CD14-positive monocyte (primary cell): ENCODE results near the gene ZNF154. TPM values are rescaled to one million over a fixed set of nuclear protein-coding genes. Genes with fewer than 3 reads are reported as not detected.
A peak's percentile ranks its signal among the peaks of the same experiment; 100 is the strongest.
"Not testable (repeated sequence)": the region's sequence is repeated elsewhere in the genome, so short reads cannot be mapped to it uniquely, and the experiment has no call there.

ENCODE experiments used
- DNase-seq, 3 donors: peaks; one replicate each; pipeline ENCODE4 v3.0.0-alpha.2; 2011 to 2022
- H2AFZ ChIP-seq: 2 replicates; pipeline ENCODE4 v1.6.0; 2012; ENCODE audit warnings: mild to moderate bottlenecking, low read depth, low read length, inconsistent platforms; ENCODE audit not compliant: insufficient read depth, poor library complexity, severe bottlenecking
- H3K27ac ChIP-seq, 2 donors: 1 replicate in 1 of 2; 2 replicates in 1 of 2; pipeline ENCODE4 v1.5.1; 2012 to 2013; ENCODE audit warnings: low read length in 2 of 2, control low read depth in 1 of 2, inconsistent platforms in 1 of 2, low read depth in 1 of 2, mild to moderate bottlenecking in 1 of 2
- H3K27me3 ChIP-seq, 2 donors: one replicate each; pipeline versions ENCODE4 v1.6.0 to v1.6.1; 2011 to 2013; ENCODE audit warnings: low read length in 2 of 2; ENCODE audit not compliant: control insufficient read depth in 2 of 2, insufficient read depth in 2 of 2
- H3K36me3 ChIP-seq, 2 donors: replicated peaks in 1 of 2; 1 replicate in 1 of 2; 2 replicates in 1 of 2; pipeline versions ENCODE4 v1.5.1 to v1.6.1; 2012 to 2013; ENCODE audit warnings: low read length in 2 of 2, control low read depth in 1 of 2, inconsistent platforms in 1 of 2, mild to moderate bottlenecking in 1 of 2; ENCODE audit not compliant: insufficient read depth in 2 of 2, control insufficient read depth in 1 of 2
- H3K4me1 ChIP-seq, 2 donors: 1 replicate in 1 of 2; 2 replicates in 1 of 2; pipeline versions ENCODE4 v1.5.1 to v1.6.1; 2012 to 2013; ENCODE audit warnings: low read length in 2 of 2, control low read depth in 1 of 2, inconsistent platforms in 1 of 2, mild to moderate bottlenecking in 1 of 2, moderate library complexity in 1 of 2; ENCODE audit not compliant: insufficient read depth in 2 of 2, control insufficient read depth in 1 of 2
- H3K4me2 ChIP-seq: replicated peaks from 2 replicates; pipeline ENCODE3; 2012; ENCODE audit warnings: low read length, moderate library complexity, mild to moderate bottlenecking; ENCODE audit not compliant: poor library complexity, severe bottlenecking; ENCODE audit errors: extremely low read depth
- H3K4me3 ChIP-seq, 3 experiments: fragments of 200-600 bp in 1 of 3; sonication (generic) in 1 of 3; replicated peaks in 1 of 3; 1 replicate in 2 of 3; 2 replicates in 1 of 3; pipeline ENCODE4 v1.5.1; 2011 to 2013; ENCODE audit warnings: low read length in 3 of 3, mild to moderate bottlenecking in 3 of 3, control low read depth in 2 of 3, low read depth in 2 of 3, inconsistent platforms in 1 of 3, moderate library complexity in 1 of 3
- H3K79me2 ChIP-seq: 2 replicates; pipeline ENCODE4 v1.6.0; 2012; ENCODE audit warnings: mild to moderate bottlenecking, control low read depth, inconsistent platforms, low read length, moderate library complexity; ENCODE audit not compliant: insufficient read depth
- H3K9ac ChIP-seq: 2 replicates; pipeline ENCODE4 v1.6.0; 2017; ENCODE audit warnings: low read length, mild to moderate bottlenecking; ENCODE audit not compliant: insufficient read depth, poor library complexity, severe bottlenecking
- H3K9me3 ChIP-seq, 2 donors: replicated peaks in 1 of 2; 1 replicate in 1 of 2; 2 replicates in 1 of 2; pipeline versions ENCODE4 v1.5.1 to v1.6.1; 2012 to 2013; ENCODE audit warnings: low read length in 2 of 2, control low read depth in 1 of 2; ENCODE audit not compliant: control insufficient read depth in 1 of 2, insufficient read depth in 1 of 2
- H4K20me1 ChIP-seq: 2 replicates; pipeline ENCODE4 v1.6.0; 2012; ENCODE audit warnings: mild to moderate bottlenecking, low read length, control low read depth, moderate library complexity; ENCODE audit not compliant: insufficient read depth
- H3K27ac Mint-ChIP-seq, 7 donors: one replicate each; pipeline ENCODE4 v1.8.0; 2020; ENCODE audit warnings: mild to moderate bottlenecking in 7 of 7, mixed read lengths in 7 of 7, moderate library complexity in 6 of 7, inconsistent platforms in 2 of 7
- H3K27me3 Mint-ChIP-seq, 3 donors: one replicate each; pipeline ENCODE4 v1.8.0; 2021 to 2022; ENCODE audit warnings: low read depth in 3 of 3, mild to moderate bottlenecking in 3 of 3, mixed read lengths in 3 of 3, moderate library complexity in 3 of 3, inconsistent platforms in 1 of 3
- H3K36me3 Mint-ChIP-seq, 2 donors: one replicate each; pipeline ENCODE4 v1.8.0; 2020; ENCODE audit warnings: mixed read lengths in 2 of 2, inconsistent platforms in 1 of 2, mild to moderate bottlenecking in 1 of 2
- H3K4me1 Mint-ChIP-seq: one replicate; pipeline ENCODE4 v1.8.0; 2020; ENCODE audit warnings: mild to moderate bottlenecking, mixed read lengths
- H3K4me3 Mint-ChIP-seq, 2 donors: one replicate each; pipeline ENCODE4 v1.8.0; 2020; ENCODE audit warnings: mild to moderate bottlenecking in 2 of 2, mixed read lengths in 2 of 2, moderate library complexity in 1 of 2
- H3K9me3 Mint-ChIP-seq, 7 donors: one replicate each; pipeline ENCODE4 v1.8.0; 2020 to 2022; ENCODE audit warnings: mixed read lengths in 7 of 7, mild to moderate bottlenecking in 6 of 7, moderate library complexity in 6 of 7, inconsistent platforms in 2 of 7
- WGBS: methylation state at CpG from one replicate; pipeline ENCODE4 v1.1.5; 2013; ENCODE audit warnings: missing lambda C conversion rate; ENCODE audit not compliant: insufficient coverage; 5-methylcytosine and 5-hydroxymethylcytosine counted together
- intact Hi-C, 2 donors: fragments of 100-400 bp; cut with micrococcal nuclease; formaldehyde crosslinking; loops; one replicate each; pipeline versions ENCODE4 v1.15.0 to v1.15.1; 2023
- polyA plus RNA-seq, 3 donors: library from polyadenylated mRNA; depleted of rRNA in 1 of 3; unstranded in 2 of 3; stranded (reverse) in 1 of 3; fragments of 300-500 nt in 2 of 3; fragments of >200 nt in 1 of 3; fragmentation: Illumina TruSeq in 2 of 3; gene quantifications; 1 replicate in 2 of 3; 2 replicates in 1 of 3; pipeline ENCODE4 v1.2.3, GENCODE V29; 2012 to 2021
- TF ChIP-seq, protein P1 (sequence below): fragments of 200-600 bp; IDR thresholded peaks from one replicate; pipeline ENCODE4 v1.8.0; 2022; ENCODE audit warnings: antibody characterized with exemption, mild to moderate bottlenecking

ZNF154 gene
- polyA plus RNA-seq, 3 donors = 0.52 TPM; not detected in 2

DNA sequence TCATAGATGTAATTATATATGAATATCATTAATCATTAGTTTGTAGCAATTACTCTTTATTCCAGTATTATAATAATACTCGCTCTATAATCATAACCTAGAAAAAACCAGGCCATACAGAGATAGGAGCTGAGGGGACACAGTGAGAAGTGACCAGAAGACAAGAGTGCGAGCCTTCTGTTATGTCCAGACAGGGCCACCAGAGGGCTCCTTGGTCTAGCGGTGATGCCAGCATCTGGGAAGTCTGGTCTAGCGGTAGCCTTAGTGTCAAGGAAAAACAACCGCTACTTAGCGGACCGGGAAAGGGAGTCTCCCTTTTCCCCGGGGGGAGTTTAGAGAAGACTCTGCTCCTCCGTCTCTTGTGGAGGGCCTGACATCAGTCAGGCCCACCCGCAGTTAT lies 29.3 kb upstream of the ZNF154 start:
- peak; percentile 9 to 44 (median 31) for DNase-seq
- H3K4me2 ChIP-seq, H3K27ac Mint-ChIP-seq, H3K9me3 ChIP-seq, H3K27me3 Mint-ChIP-seq, H3K36me3 ChIP-seq, H3K36me3 Mint-ChIP-seq, H3K79me2 ChIP-seq, H3K4me3 Mint-ChIP-seq, H3K4me3 ChIP-seq, H3K9ac ChIP-seq, H4K20me1 ChIP-seq, H3K4me1 ChIP-seq, H3K27me3 ChIP-seq, H3K4me1 Mint-ChIP-seq, H3K27ac ChIP-seq: not testable (repeated sequence)
- TF ChIP-seq, protein P1, sequence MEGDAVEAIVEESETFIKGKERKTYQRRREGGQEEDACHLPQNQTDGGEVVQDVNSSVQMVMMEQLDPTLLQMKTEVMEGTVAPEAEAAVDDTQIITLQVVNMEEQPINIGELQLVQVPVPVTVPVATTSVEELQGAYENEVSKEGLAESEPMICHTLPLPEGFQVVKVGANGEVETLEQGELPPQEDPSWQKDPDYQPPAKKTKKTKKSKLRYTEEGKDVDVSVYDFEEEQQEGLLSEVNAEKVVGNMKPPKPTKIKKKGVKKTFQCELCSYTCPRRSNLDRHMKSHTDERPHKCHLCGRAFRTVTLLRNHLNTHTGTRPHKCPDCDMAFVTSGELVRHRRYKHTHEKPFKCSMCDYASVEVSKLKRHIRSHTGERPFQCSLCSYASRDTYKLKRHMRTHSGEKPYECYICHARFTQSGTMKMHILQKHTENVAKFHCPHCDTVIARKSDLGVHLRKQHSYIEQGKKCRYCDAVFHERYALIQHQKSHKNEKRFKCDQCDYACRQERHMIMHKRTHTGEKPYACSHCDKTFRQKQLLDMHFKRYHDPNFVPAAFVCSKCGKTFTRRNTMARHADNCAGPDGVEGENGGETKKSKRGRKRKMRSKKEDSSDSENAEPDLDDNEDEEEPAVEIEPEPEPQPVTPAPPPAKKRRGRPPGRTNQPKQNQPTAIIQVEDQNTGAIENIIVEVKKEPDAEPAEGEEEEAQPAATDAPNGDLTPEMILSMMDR = peak; percentile 85
- no CpG with 5 or more reads among the region's 10 CpGs for WGBS
- peak overlapping the region; percentile 29 for H2AFZ ChIP-seq
- intact Hi-C loops = loop anchor here (5.0 kb wide), 2 partner anchors 164 to 419 kb away; no protein-coding TSS in a partner anchor
- H3K9me3 Mint-ChIP-seq = peaks cover 0 to 20% (median 4%) of the 10 kb centered on the region in 7 donors

DNA sequence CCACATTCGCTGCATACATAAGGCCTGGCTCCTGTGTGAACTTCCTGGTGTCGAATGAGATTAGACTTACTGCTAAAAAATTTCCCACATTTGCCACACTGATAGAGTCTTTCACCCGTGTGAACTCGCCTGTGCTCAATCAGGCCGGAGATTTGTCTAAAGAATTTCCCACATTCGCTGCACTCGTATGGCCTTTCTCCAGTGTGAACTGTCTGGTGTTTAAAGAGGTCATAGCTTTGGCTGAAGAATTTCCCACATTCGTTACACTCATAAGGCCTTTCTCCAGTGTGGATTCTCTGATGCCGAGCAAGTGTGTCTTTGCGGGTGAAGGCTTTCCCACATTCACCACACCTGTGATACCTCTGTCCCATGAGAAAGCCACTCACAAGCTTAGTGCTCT lies 11.9 kb upstream of the ZNF154 start:
- TF ChIP-seq, protein P1 = no peak
- H3K9me3 ChIP-seq = peaks cover 92 to 95% of the 10 kb centered on the region in 2 donors
- peaks cover 49 to 59% of the 10 kb centered on the region in 2 donors for H3K36me3 Mint-ChIP-seq
- H3K27me3 Mint-ChIP-seq = peaks cover 0 to 2% (median 0%) of the 10 kb centered on the region in 3 donors
- H3K27ac ChIP-seq = no peak overlapping the region
- peak overlapping the region in 1 of 3 experiments; percentile 35 for H3K4me3 ChIP-seq
- H3K4me1 Mint-ChIP-seq = no peaks in the 10 kb centered on the region
- intact Hi-C loops = no loop called here
- H3K9ac ChIP-seq = no peak overlapping the region
- no peak for DNase-seq
- no peaks in the 10 kb centered on the region for H3K4me1 ChIP-seq
- H3K27me3 ChIP-seq = no peaks in the 10 kb centered on the region
- no peak overlapping the region for H3K4me3 Mint-ChIP-seq
- no peak overlapping the region for H3K27ac Mint-ChIP-seq
- no peaks in the 10 kb centered on the region for H4K20me1 ChIP-seq
- H3K9me3 Mint-ChIP-seq = peaks cover 77 to 97% (median 96%) of the 10 kb centered on the region in 7 donors
- no peak overlapping the region for H2AFZ ChIP-seq
- WGBS = 97% methylated on average over 4 of the region's 10 CpGs
- peaks cover 32 to 50% of the 10 kb centered on the region in 2 donors for H3K36me3 ChIP-seq
- H3K4me2 ChIP-seq = no peak overlapping the region
- no peaks in the 10 kb centered on the region for H3K79me2 ChIP-seq
